ENCODE measurements around the gene GPC3. TPM values are rescaled to one million over a fixed set of nuclear protein-coding genes. Genes with fewer than 3 reads are reported as not detected.
"Not testable (repeated sequence)": the region's sequence is repeated elsewhere in the genome, so short reads cannot be mapped to it uniquely, and the experiment has no call there.

The GPC3 gene
- not detected in 2 replicates for total RNA-seq (2014; rRNA removed; shearing (Covaris generic))
- polyA plus RNA-seq (2015; cell fraction: cytosol; rRNA removed) = not detected in 2 replicates
- not detected in 2 replicates for polyA plus RNA-seq (2015; cell fraction: nucleus; rRNA removed)

DNA sequence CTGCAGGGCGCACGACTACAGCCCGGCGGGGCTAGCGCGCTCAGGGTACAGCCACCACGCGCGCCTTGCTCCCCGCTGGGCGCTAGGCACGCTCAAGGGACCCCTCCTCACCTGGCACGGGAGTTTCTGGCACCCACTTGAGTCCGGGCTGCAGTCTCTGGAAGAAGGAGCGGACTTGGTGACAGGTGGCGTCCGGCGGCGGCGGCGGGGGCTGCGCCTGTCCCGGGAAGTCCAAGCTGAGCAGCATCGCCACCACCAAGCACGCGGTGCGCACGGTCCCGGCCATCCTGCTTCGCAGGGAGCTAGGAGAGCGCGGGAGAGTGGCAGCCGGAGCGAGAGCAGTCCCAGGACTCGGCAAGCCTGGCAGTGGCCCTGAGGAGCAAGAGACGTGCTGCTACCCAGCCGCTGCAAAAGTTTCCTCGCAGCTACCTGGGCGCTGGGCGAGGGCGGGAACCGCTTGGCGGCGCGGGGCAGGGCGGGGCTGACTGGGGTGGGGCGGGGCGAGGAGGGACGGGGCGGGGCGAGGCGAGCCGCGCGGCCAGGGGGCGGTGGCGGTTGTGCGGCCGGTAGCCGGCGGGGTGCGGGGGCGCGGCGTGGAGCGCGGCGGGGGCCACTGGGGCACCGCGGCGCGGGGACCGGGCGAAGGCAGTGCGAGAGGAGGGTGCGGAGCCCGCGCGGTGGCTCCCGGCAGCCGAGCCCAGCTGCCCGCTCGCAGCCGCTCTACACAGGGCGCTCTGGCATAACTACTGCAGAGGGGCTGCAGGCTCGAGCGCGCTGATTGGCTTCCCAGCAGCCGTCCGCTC, at the start of gene GPC3:
TSS of gene GPC3 (minus strand) at position 431 of the 803 bp plus-strand sequence.
- DNase-seq (ENCODE audit: low read depth) = no peak

DNA sequence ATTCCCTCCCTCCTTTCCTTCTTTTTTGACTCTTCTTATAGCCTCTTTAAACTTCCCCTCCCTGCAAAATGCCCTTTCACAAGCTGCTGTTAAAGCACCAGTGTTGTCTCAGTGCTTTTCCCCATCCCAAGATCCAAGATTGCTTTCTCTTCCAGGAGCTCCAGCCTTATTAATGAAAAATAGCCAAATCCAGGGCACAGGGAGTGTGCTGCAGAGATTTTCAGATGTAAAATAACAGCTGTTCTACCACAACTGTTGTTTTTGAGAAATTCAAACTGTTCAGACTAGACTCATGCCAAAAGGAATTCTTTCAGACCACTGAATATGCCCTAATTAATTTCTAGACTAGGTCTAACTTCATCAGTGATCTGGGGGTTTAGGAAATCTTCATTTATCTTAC, 47.0 kb upstream of the GPC3 start:
- no peak for DNase-seq (ENCODE audit: low read depth)

DNA sequence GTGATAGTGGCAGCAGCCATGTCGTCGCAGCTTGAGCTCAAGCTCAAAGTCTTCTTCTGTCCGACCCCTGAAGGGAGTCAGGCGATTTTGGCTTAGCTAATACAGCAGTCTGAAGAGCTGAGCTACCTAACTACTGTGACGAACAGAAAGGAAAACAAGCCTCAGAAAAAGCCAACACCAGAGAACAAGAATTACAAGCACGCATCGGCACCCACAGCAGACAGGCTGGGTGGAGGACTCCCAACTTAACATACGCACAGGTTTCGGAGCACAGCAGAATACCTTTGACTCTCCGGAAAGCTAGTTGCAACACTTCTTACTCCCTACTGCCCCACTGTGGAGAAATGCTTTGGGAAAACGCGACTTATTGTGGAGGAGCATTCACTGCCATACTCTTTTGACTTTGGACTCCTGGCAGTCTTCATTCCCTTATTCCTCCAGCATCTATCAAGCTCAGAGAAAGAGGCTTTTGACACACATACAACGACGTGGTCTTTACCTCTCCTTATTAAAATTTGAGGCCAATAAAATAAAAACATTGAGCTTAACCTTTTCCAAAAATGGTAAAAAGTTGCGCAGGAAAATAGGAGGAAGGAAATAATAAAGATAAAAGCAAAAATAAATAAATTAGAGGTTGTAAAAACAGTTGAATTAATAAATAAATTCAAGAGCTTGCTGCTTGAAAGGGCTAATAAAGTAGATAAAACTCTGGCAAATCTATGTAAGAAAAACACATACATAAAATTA, 41.3 kb upstream of the GPC3 start:
- DNase-seq (ENCODE audit: low read depth) = peak; percentile 1

DNA sequence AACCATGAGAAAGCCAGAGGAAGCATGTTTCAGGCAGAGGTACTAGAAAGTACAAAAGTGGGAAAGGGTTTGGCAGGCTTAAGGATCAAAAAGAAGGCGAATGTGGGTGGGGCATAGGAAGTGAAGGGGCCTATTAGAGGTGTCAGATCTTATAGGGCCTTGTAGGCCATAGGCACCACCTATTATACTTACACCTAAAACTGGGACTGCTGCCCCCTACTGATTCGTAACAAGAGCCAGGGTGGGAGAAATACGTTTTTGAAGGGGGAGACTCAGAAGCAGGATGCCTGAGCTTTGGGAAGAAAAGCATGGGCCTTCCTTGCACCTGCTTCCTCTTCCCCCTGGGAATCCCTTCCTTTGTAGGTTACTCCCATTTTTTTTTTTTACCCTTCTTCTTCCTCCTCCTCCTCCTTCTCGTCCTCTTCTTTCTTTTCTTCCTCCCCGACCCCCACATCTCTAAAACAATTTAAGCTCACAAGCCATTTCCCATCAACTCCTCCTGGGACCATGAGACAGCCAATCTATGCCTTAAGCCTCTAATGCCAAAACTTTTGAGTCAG, 40.7 kb upstream of the GPC3 start:
- no peak for DNase-seq (ENCODE audit: low read depth)

DNA sequence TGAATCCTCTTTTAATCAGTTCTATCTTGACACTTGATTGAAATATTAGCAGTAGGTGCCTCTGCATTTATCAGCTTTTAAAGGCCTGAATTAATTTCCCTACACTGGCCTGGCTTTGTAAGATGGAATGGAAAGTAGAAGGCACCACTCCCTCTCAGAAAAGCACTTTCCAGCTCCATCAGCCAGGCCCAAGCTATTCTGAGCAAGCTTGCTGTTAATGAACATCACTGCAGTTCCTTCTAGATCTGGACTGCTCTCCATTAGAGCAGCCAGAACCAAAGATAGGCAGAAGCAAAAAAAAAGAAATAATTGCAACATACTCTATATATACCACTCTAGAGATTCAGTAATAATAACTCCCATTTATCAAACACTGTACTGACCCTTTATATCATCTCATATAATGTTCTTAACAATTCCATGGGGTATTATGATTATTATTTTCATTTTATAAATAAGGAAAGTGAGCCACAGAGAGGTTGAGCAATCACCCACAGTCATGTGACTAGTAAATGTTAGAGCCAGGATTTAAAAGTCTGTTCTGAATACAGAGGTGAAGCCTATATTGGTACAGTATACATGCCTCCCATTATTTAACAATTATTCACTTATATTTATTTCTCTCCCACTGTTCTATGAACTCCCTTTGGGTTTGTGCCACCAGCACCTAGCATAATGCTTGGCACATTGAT, 39.4 kb upstream of the GPC3 start:
- DNase-seq (ENCODE audit: low read depth) = no peak

DNA sequence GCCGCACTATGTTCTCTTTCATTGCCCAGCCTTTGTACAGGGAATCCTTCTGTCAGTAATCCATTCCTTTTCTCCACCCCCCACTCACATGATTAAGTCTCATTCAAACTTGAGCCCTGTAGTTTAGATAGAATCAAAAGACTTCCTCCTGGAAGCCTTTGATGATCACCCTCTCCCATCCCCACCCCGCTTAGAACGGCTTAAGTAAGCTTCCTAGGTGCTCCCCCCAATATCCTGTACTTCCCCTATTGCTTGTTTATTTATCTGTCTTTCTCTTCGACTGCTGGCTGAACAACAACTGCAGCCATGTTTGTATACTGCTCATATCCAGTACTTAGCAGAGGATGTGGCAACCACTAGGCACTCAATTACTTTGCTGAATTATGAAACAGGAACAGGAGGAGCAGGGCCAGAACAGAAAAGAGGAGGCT, 38.5 kb upstream of the GPC3 start:
- DNase-seq (ENCODE audit: low read depth) = no peak

DNA sequence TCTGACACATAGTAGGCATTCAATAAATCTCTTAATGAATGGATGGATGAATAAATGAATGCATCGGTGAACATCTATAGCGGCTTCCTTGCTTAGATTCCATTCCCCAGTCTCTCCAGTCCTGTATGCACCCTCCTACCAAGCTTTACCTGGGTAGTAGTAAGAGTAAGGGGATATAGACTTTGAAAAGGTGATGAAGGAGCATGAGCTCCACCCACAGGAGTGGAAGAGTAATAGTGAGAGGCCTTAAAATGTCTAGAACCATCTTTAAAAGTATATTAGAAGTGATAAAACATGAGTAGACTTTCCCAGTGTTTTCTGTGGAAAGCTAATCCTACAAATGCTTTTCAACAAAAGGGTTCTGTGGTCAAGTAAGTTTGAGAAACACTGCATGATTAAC, 35.5 kb upstream of the GPC3 start:
- DNase-seq (ENCODE audit: low read depth) = no peak

DNA sequence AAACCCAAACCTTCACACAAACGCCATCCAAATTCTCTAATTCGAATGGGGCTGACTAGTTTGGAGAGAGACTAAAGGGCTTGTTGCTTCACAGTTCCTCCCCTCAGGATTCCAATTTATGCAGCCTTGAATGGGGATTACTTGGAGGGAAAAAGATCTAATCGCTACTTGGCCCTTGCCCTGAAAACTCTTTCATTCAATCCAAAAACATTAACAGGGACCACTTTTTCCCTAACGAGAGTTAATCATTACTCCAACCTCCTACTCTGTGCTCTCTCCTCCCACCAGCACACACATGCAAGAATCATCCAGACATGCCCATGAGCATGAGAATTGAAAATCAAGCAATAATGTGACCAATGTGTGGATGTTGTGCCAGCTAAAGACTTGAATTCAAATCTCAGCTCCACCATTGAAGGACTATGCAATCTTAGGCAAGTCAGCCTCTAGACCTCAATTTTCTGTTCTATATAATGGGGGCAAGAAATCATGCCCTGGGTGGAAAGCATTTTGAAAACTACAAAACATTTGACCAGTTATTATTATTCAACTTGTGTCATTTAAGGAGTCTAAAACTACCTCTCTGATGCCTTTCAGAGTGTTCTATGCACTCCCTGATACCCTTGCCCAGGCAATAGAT, 34.3 kb upstream of the GPC3 start:
- DNase-seq (ENCODE audit: low read depth) = no peak

DNA sequence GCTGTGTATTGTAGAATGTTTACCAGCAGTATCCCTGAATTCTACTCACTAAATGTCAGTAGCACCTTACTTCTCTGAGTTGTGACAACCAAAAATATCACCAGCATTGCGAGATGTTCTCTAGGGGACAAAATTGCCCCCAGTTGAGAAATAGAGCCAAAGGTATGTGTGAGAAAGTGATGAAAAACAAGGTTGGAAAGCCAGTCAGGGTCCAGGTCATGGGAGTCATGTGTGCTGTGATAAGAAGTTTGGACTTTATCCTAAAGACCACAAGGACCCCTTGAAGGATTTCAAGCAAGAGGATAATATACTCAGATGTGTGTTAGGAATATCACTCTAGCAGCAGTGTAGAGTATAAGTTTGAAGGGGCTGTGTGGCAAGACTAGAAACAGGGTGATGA, 30.9 kb upstream of the GPC3 start:
- not testable (repeated sequence) for DNase-seq (ENCODE audit: low read depth)

DNA sequence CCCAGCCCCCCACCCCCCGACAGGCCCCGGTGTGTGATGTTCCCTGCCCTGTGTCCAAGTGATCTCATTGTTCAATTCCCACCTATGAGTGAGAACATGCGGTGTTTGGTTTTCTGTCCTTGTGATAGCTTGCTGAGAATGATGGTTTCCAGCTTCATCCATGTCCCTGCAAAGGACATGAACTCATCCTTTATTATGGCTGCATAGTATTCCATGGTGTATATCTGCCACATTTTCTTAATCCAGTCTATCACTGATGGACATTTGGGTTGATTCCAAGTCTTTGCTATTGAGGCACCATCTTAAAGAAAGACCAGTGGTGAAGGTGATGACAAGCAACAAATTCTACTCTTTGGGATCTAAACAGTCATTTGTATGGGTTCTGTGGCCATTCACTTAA, 30.1 kb upstream of the GPC3 start:
- not testable (repeated sequence) for DNase-seq (ENCODE audit: low read depth)

DNA sequence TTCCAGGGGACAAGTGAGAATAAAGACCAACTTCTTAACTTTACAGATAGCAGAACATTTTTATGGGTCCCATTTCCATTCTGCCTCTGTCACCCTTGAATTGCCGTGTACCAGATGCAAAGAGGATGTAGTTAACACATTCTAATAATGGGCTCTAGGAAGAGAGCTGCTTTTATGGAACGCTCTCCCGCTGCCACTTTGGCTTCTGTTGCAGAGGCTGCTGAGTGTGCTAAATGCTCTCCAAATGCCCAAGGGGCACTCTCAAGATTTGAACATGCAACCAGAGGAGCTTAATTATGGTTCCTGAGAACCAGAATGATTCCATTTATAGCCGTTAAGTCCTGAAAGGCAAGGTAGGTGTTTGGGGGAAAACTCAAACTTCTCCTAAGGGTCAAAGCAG, 28.1 kb upstream of the GPC3 start:
- no peak for DNase-seq (ENCODE audit: low read depth)

DNA sequence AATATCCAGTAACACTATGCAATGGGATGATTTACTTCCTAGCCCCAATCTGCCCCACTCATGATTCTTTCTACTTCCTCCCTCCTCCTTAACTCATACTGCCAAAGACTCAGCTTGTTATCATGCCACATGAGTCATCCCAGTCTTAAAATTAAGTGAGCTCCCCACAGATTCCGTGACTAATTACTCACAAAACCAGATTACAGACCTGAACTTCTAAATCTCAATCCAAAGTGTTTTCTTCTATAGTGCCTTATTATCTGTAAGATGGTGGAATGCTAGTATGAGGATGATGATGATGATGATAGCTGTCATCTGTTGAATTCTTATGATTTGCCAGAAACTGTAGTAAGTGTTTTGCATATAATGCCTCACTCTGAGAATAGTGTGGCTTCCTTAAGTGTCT, 27.7 kb upstream of the GPC3 start:
- DNase-seq (ENCODE audit: low read depth) = peak; percentile 1

DNA sequence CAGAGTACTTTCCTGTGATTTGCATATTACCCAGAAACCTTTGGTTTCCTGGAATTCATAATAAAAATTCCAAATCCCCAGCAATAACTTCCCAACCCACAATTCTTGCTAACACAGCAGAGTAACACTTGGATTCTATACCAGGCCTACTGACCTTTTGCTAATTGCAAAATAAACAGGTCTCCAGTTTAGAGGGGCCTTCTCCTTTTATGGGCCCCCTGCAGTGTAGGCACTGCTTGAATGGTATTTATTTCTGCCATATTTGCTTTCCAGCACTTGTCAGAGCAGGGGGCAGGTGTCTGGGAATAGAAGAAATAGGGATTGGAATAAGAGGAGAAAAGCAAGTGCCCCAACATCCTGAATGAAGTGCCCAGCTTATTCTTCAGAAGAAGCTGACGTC, 25.3 kb upstream of the GPC3 start:
- DNase-seq (ENCODE audit: low read depth) = no peak

DNA sequence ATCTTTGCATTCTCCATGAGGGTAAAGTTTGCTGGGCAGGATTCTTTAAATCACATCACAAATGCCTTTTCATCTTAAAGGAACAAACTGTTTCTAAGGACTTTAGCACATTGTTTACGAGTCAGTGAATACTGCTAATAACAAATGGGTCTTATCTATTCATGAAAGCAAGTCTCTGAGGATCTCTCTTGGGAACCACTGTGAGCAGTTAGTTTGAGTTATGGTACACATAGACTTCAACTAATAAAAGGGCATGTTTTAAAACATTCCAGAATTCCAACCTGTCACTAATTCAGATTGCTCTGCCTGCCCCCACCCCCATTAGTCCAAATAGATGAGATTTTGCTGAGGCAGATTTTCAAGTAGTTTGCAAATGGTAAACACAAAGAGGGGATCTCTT, 22.3 kb upstream of the GPC3 start:
- DNase-seq (ENCODE audit: low read depth) = no peak

DNA sequence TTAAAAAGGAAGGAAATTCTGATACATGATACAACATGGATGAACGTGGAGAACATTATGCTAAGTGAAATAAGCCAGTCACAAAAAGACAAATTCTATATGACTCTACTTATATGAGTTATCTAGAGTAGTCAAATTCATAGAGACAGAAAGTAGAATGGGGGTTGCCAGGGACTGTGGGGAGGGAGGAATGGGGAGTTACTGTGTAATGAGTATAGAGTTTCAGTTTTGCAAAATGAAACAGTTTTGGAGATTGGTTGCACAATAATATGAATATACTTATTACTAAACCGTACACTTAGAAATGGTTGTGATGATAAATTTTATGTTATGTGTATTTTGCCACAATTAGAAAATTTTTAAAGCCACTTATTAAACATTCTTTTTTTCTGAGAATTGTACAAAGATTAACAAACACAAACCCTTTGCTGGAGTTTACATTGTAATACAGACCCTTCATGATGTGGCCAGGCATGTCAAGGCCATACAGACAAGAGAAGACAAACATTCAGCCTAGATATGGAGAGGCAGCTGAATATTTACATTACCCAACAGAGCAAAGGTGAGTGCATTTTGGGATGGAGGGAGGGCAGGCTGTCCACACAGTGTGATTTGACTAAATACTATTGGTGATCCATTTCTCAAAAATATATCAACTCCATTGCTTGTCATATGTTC, 21.2 kb upstream of the GPC3 start:
- no peak for DNase-seq (ENCODE audit: low read depth)

DNA sequence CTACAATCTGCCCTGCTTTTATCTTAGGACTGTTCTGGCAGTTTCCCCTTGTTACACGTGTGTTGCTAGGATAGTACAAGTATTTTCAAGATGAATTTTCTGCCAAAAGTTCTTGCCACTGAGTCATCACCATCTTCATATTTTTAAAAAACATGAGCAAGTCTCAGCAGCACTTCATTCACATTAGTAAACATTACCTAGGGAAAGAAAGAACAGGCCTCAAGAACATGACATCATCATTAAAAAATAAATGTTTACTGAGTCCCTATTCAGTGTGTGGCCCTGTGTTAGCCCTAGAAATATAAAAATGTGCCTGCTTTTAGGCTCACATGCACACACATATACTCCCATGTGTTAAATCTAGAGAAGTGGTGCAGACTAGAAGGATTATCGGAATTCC, 18.7 kb upstream of the GPC3 start:
- DNase-seq (ENCODE audit: low read depth) = no peak

DNA sequence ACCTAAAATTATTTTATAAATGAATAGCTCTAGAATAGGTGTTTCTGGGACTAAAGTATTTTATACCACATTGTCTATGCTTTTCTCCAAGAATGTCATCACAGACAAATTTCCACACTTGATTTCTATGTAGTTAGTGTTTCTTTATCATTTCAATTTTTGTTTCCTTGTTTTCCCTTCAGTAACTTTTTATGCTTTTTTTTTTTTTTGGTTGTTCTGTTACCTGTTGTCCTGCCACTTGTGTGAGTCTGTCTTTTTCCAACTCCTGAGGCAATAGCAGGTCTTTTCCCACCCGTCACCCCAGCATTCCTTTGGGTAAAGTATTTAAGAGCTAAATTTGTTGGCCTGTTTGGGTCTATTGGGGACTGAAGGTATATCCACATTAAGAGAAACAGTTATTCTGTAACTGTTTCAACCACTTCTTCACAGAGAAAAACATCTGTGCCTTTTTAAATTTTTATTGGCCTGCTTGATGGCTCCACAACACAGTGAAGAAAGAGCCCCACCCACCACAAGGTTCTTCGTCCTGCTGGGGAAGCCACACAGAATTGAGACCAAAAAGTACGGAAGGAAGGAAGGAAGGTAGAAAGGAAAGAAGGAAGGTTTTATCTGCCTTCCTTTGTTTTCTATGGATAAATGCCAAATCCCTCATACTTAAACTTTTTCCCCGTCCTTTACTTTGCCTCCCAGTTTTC, 17.7 kb upstream of the GPC3 start:
- no peak for DNase-seq (ENCODE audit: low read depth)

DNA sequence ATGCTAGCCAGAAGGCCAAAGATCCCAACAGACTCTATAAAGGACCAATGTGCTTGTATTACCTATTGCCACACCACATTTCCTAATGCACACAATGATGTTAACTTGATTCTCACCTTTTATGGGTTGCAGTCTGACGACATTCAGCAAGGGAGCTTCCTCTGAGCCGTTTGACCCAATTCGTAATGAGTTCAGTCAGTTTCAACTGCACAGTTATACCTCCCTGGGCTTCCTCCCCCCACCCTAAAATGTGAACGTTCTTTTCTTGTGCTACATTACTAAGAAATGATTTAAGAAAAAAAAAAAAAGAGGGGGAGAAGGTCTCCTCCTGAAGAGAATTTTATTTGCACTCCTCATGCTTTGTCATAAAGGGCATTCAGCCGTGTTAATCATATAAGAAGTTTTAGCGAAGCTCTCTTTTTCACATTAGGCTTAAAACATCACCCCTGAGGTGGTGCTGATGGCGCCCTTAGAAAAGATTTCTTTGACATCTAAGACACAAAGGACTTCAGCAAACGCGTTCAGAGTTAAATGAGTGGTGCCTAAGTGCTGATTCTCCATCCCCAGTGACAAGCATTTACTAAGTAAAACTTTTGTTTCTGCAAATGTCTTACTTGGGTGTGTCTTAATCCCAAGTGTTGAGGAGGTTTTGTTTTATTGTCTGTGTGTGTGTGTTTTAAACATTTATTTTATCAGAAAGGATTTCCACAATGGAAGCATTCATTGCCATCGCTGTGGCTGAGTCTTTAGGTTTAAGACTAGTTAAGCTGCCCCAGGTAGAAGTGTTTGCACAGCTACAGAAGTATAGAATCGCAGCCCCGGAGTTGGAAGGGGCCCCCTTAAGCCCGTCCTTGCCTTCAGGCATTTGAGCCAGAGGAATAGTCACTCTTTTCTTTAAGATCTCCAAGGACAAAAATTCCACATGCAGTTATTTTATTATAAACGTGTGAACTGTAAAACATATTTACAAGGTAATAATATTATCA, 15.2 kb upstream of the GPC3 start:
- no peak for DNase-seq (ENCODE audit: low read depth)
